Stimulated activated CD8-positive, alpha-beta memory T cell treated with anti-CD3 and anti-CD28 coated beads, Interleukin-7, amount 100 ng/mL, for 4 hours (primary cell): ENCODE measurements around the gene HOXD11.

ENCODE experiments used
- DNase-seq, 2 donors: peaks; one replicate each; pipeline ENCODE4 v3.0.0-alpha.2; 2020; ENCODE audit warnings: low read depth in 2 of 2

The HOXD11 gene

DNA sequence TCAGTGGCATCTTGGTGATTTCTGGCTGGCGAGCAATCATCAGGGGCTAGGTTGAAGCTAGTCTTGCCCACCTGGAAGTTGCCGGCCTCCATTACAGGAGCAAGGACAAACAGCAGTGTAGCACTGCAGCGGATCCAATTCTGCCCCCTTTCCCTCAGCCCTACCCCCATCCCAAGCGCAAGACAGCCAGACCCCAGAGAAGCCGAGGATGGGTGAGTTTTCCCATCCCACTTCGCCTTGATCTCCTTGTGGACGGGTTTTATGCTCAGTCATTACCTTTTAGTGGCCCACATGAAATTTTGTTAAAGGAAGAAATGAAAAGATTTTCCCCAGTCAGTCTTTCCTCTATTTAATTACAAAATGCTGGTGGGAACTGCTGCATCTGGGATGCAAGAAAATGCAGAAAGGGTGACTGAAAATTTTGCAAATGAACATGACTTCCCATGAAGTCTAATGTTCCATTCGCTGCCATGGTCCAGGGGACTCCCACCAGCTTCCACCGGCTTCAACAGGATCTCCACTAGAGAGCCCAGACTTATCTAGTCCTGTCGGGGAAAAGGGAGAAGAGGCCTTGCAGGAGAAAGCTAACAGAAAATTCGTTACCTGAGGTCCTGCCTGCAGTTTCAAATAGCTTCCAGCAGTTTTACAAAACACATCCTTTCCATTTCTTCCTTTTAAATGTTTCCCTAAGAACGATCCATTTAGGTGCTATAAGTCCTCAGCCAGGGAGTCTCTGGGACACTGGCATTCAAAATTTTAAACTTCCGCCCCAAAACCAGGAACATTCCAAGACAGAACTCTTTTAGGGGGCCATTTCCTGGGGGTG lies 13.5 kb downstream of the HOXD11 start:
- no peak for DNase-seq

DNA sequence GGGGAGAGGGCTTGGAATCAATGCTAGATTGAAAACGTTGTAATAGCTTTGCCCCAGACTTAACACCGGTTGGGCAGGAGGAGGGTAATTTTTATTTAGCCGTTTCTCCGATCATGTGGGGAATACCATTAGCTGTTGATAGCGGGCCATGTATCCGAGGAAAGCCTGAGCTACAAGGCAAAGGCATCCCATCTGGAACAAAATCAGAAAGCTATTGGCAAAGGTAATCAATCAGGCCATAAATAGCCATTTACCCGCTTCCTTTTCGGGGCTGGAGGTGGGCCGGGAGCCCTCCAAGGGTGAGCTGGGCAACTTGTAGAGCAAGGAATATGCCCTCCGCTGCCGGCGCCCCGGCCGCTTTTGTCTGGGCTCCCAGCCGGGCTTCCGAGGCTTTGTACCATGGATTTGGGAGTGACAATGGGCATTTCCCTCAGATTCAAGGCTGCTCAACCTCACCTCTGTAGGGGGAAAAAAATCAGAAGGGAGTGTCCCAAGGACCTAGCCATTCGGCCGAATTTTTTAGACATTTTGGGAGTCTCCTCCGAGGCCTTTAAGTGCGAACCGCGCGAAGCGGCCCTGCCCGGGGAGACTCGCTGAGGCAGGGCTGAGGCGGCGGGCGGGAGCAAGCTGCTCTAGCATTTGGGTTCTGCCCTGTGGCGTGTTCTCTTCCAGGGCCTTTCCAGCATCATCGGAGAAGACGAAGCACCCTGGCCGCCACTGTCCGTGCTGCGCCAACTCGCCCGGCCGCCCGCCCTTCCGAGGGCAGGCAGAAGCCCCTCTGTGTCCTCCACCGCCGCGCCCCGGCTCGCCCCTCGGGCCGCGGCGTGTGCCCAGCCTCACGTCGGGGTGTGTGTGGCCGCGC lies 14.3 kb downstream of the HOXD11 start:
- DNase-seq = no peak

DNA sequence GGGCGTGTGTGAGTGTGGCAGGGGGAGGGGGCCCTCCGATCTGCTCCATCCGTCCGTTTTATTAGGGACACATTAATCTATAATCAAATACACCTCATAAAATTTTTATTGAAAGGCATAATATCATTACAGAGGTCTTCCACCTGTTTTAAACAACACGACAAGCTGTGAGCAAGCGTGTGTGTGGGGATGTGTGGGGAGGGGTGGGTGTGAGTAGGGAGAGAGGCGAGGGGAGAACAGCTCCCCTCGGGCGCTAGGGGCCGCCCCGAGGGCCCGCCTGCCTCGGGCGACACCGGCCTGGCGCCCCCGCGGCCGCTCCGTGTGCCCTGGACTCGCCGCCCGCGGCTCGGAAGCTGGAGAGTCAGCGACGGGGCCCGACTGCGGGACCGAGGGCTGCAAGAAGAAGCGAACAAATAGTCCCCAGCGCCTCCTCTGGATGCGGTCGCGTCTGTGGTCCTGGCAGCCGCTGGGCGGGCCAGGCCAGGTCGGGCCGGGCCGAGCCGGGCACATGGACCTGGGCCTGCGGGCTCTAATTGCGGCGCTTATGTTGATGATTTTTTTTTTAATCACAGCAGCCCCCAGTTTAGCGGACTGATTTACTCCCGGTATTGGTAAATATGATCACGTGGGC lies 15.1 kb downstream of the HOXD11 start:
- DNase-seq = no peak

DNA sequence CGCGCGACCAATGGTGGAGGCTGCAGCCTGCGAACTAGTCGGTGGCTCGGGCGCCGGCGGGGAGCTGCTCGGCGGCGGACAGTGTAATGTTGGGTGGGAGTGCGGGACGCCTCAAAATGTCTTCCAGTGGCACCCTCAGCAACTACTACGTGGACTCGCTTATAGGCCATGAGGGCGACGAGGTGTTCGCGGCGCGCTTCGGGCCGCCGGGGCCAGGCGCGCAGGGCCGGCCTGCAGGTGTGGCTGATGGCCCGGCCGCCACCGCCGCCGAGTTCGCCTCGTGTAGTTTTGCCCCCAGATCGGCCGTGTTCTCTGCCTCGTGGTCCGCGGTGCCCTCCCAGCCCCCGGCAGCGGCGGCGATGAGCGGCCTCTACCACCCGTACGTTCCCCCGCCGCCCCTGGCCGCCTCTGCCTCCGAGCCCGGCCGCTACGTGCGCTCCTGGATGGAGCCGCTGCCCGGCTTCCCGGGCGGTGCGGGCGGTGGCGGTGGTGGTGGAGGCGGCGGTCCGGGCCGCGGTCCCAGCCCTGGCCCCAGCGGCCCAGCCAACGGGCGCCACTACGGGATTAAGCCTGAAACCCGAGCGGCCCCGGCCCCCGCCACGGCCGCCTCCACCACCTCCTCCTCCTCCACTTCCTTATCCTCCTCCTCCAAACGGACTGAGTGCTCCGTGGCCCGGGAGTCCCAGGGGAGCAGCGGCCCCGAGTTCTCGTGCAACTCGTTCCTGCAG lies 15.8 kb downstream of the HOXD11 start, which contains the start of gene HOXD9:
HOXD9 (plus strand) TSS at position 37 of the 728 bp plus-strand sequence; CDS start at position 87, 50 bp downstream.
- no peak for DNase-seq

DNA sequence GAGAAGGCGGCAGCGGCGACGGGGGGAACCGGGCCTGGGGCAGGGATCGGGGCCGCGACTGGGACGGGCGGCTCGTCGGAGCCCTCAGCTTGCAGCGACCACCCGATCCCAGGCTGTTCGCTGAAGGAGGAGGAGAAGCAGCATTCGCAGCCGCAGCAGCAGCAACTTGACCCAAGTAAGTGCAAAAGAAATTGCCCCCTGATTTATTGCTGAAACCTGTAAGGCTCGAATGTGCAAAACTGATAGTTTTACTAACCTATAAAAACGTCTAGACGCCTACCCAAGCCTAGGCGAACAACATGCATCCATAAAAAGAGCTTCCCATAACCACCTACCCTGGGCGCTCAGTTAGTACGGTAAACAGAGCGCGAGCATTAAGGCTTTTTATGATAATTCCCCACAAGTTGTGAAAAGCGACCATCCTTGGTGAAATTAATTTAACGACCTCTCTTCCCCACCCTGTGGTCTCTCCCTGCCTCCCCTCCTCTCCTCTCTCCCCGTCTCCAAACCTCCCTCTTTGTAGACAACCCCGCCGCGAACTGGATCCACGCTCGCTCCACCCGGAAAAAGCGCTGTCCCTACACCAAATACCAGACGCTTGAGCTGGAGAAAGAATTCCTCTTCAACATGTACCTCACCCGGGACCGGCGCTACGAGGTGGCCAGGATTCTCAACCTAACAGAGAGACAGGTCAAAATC lies 16.5 kb downstream of the HOXD11 start:
- no peak for DNase-seq

DNA sequence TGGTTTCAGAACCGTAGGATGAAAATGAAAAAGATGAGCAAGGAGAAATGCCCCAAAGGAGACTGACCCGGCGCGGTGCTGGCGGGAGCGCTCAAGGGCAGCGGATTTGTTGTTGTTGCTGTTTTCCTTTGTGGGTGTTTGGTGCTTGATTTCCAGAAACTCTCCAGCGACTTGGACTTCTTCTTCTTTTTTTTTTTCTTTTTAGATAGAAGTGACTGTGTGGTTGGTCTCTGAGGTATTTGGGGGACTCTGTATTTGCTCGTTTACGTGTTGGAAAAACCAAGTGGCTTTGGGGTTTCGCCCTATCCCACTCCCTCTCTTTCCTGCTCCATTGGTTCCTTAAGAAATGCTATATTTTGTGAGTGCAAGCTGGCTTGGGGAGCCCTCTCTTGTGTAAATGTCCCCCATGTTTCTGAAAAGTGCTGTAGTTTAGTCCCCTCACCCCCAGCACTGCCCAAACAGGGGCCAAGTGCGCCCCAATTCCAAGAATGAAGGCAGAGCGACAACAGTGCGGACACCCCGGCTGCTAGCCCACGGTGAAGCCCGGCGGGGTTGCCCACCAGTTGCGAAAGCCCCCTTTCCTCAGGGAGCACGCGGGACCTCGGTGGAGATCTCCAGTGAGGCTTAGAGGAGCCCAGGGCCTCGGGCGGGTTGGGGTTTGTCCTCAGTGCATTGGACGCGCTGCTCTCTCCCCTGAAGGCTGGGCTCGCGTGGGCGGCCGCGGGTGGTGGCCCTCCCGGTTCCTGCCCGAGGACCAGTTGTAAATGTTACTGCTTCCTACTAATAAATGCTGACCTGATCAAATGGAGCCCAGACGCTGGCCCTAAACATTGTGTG lies 17.2 kb downstream of the HOXD11 start:
- no peak for DNase-seq

DNA sequence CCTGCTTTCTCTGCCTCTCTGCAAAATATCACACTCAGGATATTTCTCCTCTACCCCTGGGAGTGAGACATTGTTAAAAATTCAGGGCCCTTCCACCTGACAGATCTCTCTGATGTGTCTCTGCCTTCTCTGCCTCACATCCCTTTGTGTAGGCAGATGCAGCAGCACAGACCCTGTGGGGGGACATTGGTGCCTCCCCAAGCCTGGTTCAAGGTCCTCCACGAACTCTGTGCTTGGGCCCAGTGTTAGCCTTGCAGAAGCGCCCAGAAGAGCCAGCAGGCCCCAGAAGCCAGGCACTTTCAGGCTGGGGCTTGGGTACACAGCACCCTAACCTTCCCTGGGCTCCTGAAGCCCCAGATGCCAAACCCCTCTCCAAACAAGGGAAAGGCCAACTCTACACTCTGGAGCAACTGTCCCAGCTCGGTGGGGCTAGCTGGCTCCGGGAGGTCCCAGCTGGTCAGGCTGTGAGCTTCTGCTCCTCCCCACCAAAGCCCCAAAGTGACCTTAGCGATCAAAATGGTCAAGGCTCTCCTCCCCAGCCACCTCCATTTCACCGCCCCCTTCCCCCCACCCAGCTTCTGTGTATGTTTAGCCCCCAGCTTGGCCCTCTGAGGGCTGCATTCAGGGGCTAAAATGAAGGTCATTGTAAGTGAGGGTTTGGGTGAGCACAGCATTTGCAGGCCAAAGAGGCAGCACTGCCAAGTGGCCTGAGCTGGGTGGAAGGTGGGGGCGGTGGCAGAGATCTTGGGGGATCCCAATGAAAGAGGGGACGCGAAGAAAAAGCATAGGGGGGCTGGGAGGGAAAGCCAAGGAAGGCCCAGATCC lies 18.1 kb downstream of the HOXD11 start:
- DNase-seq = no peak

DNA sequence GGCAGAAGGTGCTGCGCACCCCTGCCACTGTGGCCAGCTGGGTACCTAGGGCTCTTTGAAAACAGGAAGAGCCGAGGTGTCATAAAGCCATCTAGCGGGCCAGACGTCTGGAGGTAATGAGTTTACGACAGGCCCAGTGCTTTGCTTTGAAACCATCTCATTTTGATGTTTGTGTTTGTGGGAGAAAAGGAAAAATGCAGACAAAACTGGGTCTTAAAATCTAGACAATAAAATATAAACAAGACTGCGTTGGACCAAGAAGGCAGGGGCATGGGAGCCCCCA lies 18.6 kb downstream of the HOXD11 start:
- no peak for DNase-seq

DNA sequence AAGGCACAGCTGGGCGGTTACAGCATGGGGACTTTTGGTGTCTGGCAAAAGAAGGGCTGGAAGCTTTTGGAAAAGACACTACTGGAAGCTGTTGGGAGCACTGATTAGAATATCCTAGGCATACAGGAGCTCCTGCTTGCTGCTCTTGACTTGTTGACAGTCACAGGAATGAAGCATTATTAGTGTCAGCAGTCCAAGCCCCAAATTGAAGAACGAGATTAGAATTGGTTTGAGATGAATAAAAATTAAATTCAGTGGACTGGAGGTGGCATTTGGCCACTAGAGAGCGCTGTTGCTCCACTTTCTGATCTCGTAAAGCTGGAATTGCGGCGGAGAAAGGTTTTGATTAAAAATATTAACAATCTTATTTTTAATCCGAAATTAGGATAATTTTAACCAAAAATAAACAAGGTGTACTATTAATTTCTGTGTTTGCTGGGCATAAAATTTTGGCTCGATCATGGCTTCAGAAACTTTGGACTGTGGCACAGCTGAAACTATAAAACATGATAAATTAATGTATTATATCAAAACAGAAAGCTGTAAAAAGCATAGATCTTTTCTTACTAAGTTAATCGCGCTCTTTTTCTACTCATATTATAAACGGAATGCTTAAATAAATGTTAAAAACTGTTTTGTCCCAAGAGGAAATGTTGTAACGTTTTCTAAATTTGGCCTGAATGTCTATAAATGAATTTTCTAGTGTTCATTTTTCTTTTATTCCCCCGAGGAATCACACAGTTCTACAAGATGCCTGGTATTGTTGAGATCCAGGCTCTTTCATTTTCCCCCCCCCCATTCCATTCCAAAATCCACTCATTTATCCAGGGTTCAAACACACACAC lies 20.1 kb downstream of the HOXD11 start:
- peak; percentile 40 to 42 for DNase-seq

DNA sequence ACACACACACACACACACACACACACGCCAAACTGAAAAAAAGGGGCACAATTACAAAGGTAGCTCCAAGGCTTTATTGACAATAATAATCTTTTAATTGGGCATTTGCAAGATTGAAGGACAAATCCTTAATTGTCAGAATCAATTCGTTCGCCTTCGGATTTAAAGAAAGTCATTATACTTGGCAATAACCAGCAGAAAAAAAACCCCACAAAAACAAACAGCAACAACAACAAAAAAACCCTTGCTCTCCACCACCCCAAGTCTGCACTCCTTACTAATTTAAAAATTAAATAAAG lies 20.6 kb downstream of the HOXD11 start:
- DNase-seq = no peak

DNA sequence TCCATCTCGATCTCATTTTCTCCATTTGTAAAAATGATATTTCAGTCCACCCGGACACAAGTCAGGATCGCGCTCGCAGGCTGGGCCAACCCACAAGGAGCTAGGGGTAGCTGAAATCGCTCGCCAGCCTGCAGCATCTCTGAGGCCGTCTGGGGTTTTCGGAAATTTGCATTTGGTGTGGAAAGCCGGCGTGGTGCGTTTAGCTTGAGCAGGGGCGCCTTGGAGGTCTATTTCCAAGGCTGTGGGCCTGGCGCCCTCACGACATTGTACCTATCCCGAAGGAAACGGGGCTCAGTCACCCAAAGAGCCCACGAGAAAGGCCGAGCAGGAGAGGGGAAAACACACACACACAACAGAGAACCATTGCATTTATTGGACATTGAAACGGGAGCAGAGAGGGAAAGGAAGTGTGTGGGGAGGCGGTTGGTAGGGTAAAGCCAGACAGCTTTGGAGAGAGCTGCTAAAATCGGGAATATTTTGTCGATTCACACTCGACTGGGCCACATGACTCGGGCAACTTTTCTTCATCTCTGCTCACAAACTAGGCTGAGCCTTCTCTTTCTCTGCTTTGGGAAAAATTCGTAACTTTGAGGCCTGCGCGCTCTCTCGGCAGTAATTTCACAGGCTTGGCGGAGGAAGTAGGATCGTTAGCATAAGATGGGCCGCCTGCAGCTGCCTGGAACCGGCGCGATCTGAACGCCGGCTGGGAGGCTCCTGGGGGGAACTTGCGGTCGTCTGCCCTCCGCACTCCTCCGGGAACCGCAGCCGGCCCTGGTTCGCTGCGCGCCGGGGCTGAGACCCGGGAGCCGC lies 21.3 kb downstream of the HOXD11 start:
- no peak for DNase-seq

DNA sequence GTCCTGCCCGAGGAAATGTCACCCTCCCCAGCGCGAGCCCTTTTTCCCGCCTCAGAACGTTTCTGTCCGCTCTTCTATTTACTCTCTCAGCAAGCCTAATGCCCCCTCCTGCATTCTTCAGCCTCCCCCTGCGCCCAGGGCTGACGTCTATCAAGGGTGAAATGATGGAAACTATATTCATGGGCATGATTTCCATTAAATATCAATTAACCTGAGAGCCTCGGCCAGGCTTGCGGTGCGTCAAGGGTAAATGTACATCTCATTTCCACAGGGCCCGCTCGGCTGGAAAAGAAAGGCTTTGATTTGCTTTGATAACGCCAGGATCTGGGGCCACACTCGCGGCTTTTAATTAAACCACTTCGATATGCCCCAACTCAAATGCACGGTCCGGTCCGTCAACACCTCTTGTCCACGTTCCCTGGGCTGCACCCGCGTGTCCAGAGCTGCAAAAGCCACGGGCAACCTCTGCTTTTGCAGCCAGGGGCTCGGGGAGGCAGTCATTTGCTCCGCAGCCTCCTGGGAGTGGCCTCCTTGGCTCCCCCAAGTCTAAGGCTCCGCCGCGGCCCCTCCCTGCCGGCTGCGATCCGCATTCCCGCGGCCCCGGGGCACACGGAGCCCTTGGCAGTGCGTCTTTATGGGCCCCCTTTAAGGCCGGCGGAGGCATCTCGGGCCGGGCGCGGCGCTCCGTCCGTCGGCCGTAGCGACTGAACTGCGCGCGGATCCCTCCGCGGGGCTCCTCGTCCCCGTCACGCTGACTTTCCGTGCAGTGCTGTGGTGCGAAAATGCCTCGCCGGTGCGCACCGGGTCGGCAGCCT lies 22.1 kb downstream of the HOXD11 start, which contains the start of gene HOXD8:
HOXD8 (plus strand) TSS at position 724 of the 815 bp plus-strand sequence. CDS start 662 bp downstream, outside the sequence.
- peak in 1 of 2 donors; percentile 19 for DNase-seq

DNA sequence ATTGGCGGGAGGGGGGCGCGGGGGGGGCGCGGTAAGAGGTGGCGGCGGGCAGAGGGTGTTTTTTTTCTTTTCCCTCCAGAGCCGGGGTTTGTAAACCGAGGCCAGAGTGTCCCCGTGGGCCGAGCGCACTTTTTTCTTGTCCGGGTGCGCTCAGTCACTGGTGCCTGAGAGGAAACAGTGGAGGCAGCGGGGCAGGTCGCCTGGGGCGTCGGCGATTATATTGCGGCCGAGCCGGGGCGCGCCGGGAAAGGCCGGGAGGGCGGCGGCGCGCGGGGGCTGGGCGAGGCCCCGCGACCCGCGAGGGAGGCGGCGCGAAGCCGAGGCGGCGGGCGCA lies 22.7 kb downstream of the HOXD11 start:
- no peak for DNase-seq

DNA sequence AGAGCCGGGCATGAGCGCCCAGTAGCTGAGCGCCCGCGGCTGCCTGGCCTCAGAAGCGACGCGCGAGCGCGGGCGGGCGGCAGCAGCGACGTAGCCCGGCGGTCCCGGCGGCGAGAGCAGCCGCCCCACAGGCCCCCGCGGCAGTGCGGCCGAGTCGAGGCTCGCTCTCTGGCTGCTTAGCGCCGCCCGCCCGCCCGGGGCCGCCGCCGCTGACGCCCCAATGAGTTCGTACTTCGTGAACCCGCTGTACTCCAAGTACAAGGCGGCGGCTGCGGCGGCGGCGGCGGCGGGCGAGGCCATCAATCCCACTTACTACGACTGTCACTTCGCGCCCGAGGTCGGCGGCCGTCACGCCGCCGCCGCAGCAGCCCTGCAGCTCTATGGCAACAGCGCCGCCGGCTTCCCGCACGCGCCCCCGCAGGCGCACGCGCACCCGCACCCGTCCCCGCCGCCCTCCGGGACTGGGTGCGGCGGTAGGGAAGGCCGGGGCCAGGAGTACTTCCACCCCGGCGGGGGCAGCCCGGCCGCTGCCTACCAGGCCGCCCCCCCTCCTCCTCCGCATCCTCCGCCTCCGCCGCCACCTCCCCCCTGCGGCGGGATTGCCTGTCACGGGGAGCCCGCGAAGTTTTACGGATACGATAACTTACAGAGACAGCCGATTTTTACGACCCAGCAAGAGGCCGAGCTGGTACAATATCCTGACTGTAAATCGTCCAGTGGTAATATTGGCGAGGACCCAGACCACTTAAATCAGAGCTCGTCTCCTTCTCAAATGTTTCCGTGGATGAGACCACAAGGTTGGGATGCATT lies 23.3 kb downstream of the HOXD11 start:
- DNase-seq = peak in 1 of 2 donors; percentile 17

DNA sequence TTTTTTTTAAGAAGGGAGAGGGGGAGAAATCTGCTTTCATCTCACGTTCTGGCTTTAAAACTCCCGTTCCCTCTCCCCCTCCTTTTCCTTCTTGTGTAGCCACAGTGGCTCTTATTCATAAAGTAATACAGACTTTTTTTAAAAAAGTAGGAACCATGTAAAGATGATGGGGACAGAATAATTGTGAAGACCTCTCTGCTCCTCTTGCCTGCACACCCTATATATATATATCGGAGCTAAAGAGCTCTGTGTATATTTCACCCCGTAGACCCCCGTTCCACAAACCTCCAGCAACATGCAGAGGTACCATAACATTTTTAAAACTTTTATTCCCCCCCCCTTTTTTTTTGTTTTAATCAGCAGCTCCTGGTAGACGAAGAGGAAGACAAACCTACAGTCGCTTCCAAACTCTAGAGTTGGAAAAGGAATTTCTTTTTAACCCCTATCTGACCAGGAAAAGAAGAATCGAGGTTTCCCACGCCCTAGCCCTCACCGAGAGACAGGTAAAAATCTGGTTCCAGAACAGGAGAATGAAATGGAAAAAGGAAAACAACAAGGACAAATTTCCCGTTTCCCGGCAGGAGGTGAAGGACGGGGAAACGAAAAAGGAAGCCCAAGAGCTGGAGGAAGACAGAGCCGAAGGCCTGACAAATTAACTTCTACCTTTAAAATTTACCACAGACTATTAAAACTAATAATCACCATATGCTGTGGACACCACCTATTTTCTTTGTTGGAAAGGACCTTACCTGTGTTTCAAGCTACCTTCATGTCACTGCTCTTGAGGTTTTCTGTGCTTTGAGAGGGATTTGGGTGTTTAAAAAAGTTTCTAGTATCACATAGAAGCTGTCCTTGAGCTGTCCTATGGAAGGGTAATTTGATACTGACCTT lies 24.1 kb downstream of the HOXD11 start:
- no peak for DNase-seq
